CD8-positive, alpha-beta memory T cell (primary cell): ENCODE results near the gene ELMO1. TPM values are rescaled to one million over a fixed set of nuclear protein-coding genes. Genes with fewer than 3 reads are reported as not detected.
A peak's percentile ranks its signal among the peaks of the same experiment; 100 is the strongest.

ENCODE experiments used
- CTCF ChIA-PET: fragments of 350-600 bp; sonication (Branson Sonifier 250); formaldehyde crosslinking; loops from one replicate; lab custom pipeline; 2021; ENCODE audit warnings: antibody characterized with exemption; lab: Charles Lee
- POLR2A ChIA-PET: fragments of 350-600 bp; sonication (Branson Sonifier 250); formaldehyde crosslinking; loops from one replicate; lab custom pipeline; 2021; ENCODE audit warnings: antibody characterized with exemption; lab: Charles Lee
- DNase-seq, 5 donors: peaks; one replicate each; pipeline versions ENCODE4 v3.0.0 to v3.0.0-alpha.2; 2020 to 2022; ENCODE audit warnings: mixed read lengths in 1 of 5
- H3K27ac ChIP-seq: one replicate; pipeline ENCODE4 v1.7.0; 2013; ENCODE audit warnings: low read depth, mild to moderate bottlenecking, low read length, moderate library complexity
- H3K27me3 ChIP-seq: 2 replicates; pipeline ENCODE4 v1.7.0; 2013; ENCODE audit warnings: low read length, mild to moderate bottlenecking; ENCODE audit not compliant: insufficient read depth, poor library complexity, severe bottlenecking
- H3K36me3 ChIP-seq: 2 replicates; pipeline ENCODE4 v1.7.0; 2013; ENCODE audit warnings: mild to moderate bottlenecking, low read length, moderate library complexity; ENCODE audit not compliant: insufficient read depth
- H3K4me1 ChIP-seq: 2 replicates; pipeline ENCODE4 v1.7.0; 2013; ENCODE audit warnings: mild to moderate bottlenecking, low read length, moderate library complexity; ENCODE audit not compliant: insufficient read depth
- H3K4me3 ChIP-seq: 2 replicates; pipeline ENCODE4 v1.7.0; 2013; ENCODE audit warnings: mild to moderate bottlenecking, low read length
- H3K9me3 ChIP-seq: 2 replicates; pipeline ENCODE4 v1.7.0; 2013; ENCODE audit warnings: mild to moderate bottlenecking, low read length
- H3K27ac Mint-ChIP-seq, 8 donors: one replicate each; pipeline ENCODE4 v1.8.0; 2020 to 2021; ENCODE audit warnings: mixed read lengths in 8 of 8, mild to moderate bottlenecking in 6 of 8, inconsistent platforms in 3 of 8, moderate library complexity in 3 of 8
- H3K27me3 Mint-ChIP-seq, 2 donors: one replicate each; pipeline ENCODE4 v1.8.0; 2020 to 2021; ENCODE audit warnings: mixed read lengths in 2 of 2, mild to moderate bottlenecking in 1 of 2, moderate library complexity in 1 of 2
- H3K36me3 Mint-ChIP-seq, 3 donors: one replicate each; pipeline ENCODE4 v1.8.0; 2020 to 2021; ENCODE audit warnings: mixed read lengths in 3 of 3, inconsistent platforms in 1 of 3, mild to moderate bottlenecking in 1 of 3
- H3K4me1 Mint-ChIP-seq, 3 donors: one replicate each; pipeline ENCODE4 v1.8.0; 2020 to 2021; ENCODE audit warnings: mixed read lengths in 3 of 3, inconsistent platforms in 1 of 3, mild to moderate bottlenecking in 1 of 3
- H3K4me3 Mint-ChIP-seq, 7 donors: one replicate each; pipeline ENCODE4 v1.8.0; 2020 to 2021; ENCODE audit warnings: mixed read lengths in 7 of 7, mild to moderate bottlenecking in 6 of 7, moderate library complexity in 4 of 7, inconsistent platforms in 2 of 7
- H3K9me3 Mint-ChIP-seq, 5 donors: one replicate each; pipeline ENCODE4 v1.8.0; 2020 to 2022; ENCODE audit warnings: mixed read lengths in 5 of 5, mild to moderate bottlenecking in 3 of 5, moderate library complexity in 2 of 5, inconsistent platforms in 1 of 5
- polyA plus RNA-seq: library from polyadenylated mRNA; unstranded; fragments of 300-500 nt; fragmentation: Illumina TruSeq; gene quantifications from one replicate; pipeline ENCODE4 v1.2.3, GENCODE V29; 2021
- total RNA-seq, 2 experiments: library from RNA; stranded (reverse); gene quantifications; one replicate each; pipeline ENCODE4 v1.2.3, GENCODE V29; 2021

The ELMO1 gene
- total and polyA plus RNA-seq, 3 experiments from 2014 or later: 65.6 to 74.4 (median 66.2) TPM

- Mint-ChIP-seq H3K36me3 (peaks cover 21 to 47% (median 45%) of the 10 kb centered on the region in 3 donors), H3K4me1 (peaks cover 20 to 25% (median 23%) of the 10 kb centered on the region in 3 donors), H3K4me3 (no peak overlapping the region), H3K27ac (peak overlapping the region in 3 of 8 donors; percentile 20 to 61 (median 59)), H3K27me3 (no peaks in the 10 kb centered on the region), H3K9me3 (peaks cover 3 to 8% (median 4%) of the 10 kb centered on the region in 5 donors)
- no peaks in the 10 kb centered on the region for H3K4me1 ChIP-seq
- CTCF ChIA-PET: no interaction called here
- no peak overlapping the region for H3K4me3 ChIP-seq
- peaks cover 4% of the 10 kb centered on the region for H3K9me3 ChIP-seq
- no peaks in the 10 kb centered on the region for H3K27me3 ChIP-seq
- no peak for DNase-seq
- H3K27ac ChIP-seq: no peak overlapping the region
- no peaks in the 10 kb centered on the region for H3K36me3 ChIP-seq
- POLR2A ChIA-PET: no interaction called here
Measured at GRCh38 chr7:36852931-36853330, 595.7 kb downstream of the ELMO1 start.

- Histone ChIP-seq H3K4me3 (no peak overlapping the region), H3K27ac (no peak overlapping the region), H3K4me1 (no peaks in the 10 kb centered on the region), H3K27me3 (no peaks in the 10 kb centered on the region), H3K9me3 (peaks cover 4% of the 10 kb centered on the region), H3K36me3 (no peaks in the 10 kb centered on the region)
- DNase-seq: no peak
- ChIA-PET CTCF (no interaction called here), POLR2A (no interaction called here)
- H3K27ac Mint-ChIP-seq: peak overlapping the region in 7 of 8 donors; percentile 2 to 83 (median 43)
- no peaks in the 10 kb centered on the region for H3K27me3 Mint-ChIP-seq
- peaks cover 20 to 43% (median 42%) of the 10 kb centered on the region in 3 donors for H3K36me3 Mint-ChIP-seq
- peaks cover 20 to 25% (median 23%) of the 10 kb centered on the region in 3 donors for H3K4me1 Mint-ChIP-seq
- peaks cover 5 to 15% (median 11%) of the 10 kb centered on the region in 5 donors for H3K9me3 Mint-ChIP-seq
- H3K4me3 Mint-ChIP-seq: peak overlapping the region in 4 of 7 donors; percentile 6 to 21 (median 14)
Measured at GRCh38 chr7:36852017-36852416, 596.6 kb downstream of the ELMO1 start.

GRCh38 chr7:36851382-36851781 lies 597.3 kb downstream of the ELMO1 start:
- H3K27ac Mint-ChIP-seq: peak overlapping the region in 6 of 8 donors; percentile 47 to 92 (median 58)
- Histone ChIP-seq H3K36me3 (no peaks in the 10 kb centered on the region), H3K4me1 (no peaks in the 10 kb centered on the region), H3K9me3 (peaks cover 4% of the 10 kb centered on the region), H3K4me3 (no peak overlapping the region), H3K27me3 (no peaks in the 10 kb centered on the region), H3K27ac (no peak overlapping the region)
- peaks cover 20 to 43% (median 35%) of the 10 kb centered on the region in 3 donors for H3K36me3 Mint-ChIP-seq
- peaks cover 0 to 2% of the 10 kb centered on the region in 2 donors for H3K27me3 Mint-ChIP-seq
- peak overlapping the region in 5 of 7 donors; percentile 18 to 50 (median 33) for H3K4me3 Mint-ChIP-seq
- ChIA-PET CTCF (interaction anchor here (0.6 kb wide), 1 partner anchor 71 kb away, joined by 3 read pairs; no protein-coding TSS in a partner anchor), POLR2A (no interaction called here)
- H3K9me3 Mint-ChIP-seq: peaks cover 5 to 21% (median 14%) of the 10 kb centered on the region in 5 donors
- DNase-seq: no peak
- H3K4me1 Mint-ChIP-seq: peaks cover 20 to 25% (median 23%) of the 10 kb centered on the region in 3 donors

- Histone ChIP-seq H3K9me3 (peaks cover 4% of the 10 kb centered on the region), H3K4me3 (no peak overlapping the region), H3K36me3 (no peaks in the 10 kb centered on the region), H3K4me1 (no peaks in the 10 kb centered on the region), H3K27me3 (no peaks in the 10 kb centered on the region), H3K27ac (no peak overlapping the region)
- H3K4me3 Mint-ChIP-seq: no peak overlapping the region
- no peak overlapping the region for H3K27ac Mint-ChIP-seq
- H3K9me3 Mint-ChIP-seq: peaks cover 5 to 26% (median 14%) of the 10 kb centered on the region in 5 donors
- ChIA-PET POLR2A (no interaction called here), CTCF (no interaction called here)
- DNase-seq: no peak
- peaks cover 17 to 25% (median 20%) of the 10 kb centered on the region in 3 donors for H3K4me1 Mint-ChIP-seq
- peaks cover 4 to 36% (median 8%) of the 10 kb centered on the region in 3 donors for H3K36me3 Mint-ChIP-seq
- peaks cover 0 to 2% of the 10 kb centered on the region in 2 donors for H3K27me3 Mint-ChIP-seq
Measured at GRCh38 chr7:36847946-36848345, 600.7 kb downstream of the ELMO1 start.

- H3K9me3 Mint-ChIP-seq: peaks cover 5 to 26% (median 13%) of the 10 kb centered on the region in 5 donors
- peaks cover 0 to 4% (median 0%) of the 10 kb centered on the region in 3 donors for H3K4me1 Mint-ChIP-seq
- Histone ChIP-seq H3K36me3 (no peaks in the 10 kb centered on the region), H3K4me1 (no peaks in the 10 kb centered on the region), H3K27ac (no peak overlapping the region), H3K9me3 (peaks cover 4% of the 10 kb centered on the region), H3K4me3 (no peak overlapping the region), H3K27me3 (no peaks in the 10 kb centered on the region)
- H3K36me3 Mint-ChIP-seq: peaks cover 2 to 31% (median 5%) of the 10 kb centered on the region in 3 donors
- H3K27ac Mint-ChIP-seq: peak overlapping the region in 1 of 8 donors; percentile 58
- H3K27me3 Mint-ChIP-seq: peaks cover 0 to 2% of the 10 kb centered on the region in 2 donors
- ChIA-PET POLR2A (no interaction called here), CTCF (no interaction called here)
- DNase-seq: no peak
- H3K4me3 Mint-ChIP-seq: no peak overlapping the region
Measured at GRCh38 chr7:36844374-36844773, 604.3 kb downstream of the ELMO1 start.

- no peak for DNase-seq
- ChIA-PET CTCF (no interaction called here), POLR2A (no interaction called here)
- peaks cover 0 to 12% (median 3%) of the 10 kb centered on the region in 3 donors for H3K36me3 Mint-ChIP-seq
- Histone ChIP-seq H3K36me3 (no peaks in the 10 kb centered on the region), H3K27ac (no peak overlapping the region), H3K4me1 (no peaks in the 10 kb centered on the region), H3K4me3 (no peak overlapping the region), H3K9me3 (no peaks in the 10 kb centered on the region), H3K27me3 (no peaks in the 10 kb centered on the region)
- H3K4me1 Mint-ChIP-seq: peaks cover 0 to 4% (median 0%) of the 10 kb centered on the region in 3 donors
- no peak overlapping the region for H3K4me3 Mint-ChIP-seq
- peak overlapping the region in 1 of 8 donors; percentile 68 for H3K27ac Mint-ChIP-seq
- H3K27me3 Mint-ChIP-seq: no peaks in the 10 kb centered on the region
- H3K9me3 Mint-ChIP-seq: peaks cover 0 to 5% (median 0%) of the 10 kb centered on the region in 5 donors
Measured at GRCh38 chr7:36840904-36841303, 607.8 kb downstream of the ELMO1 start.

GRCh38 chr7:36838616-36839225 lies 609.9 kb downstream of the ELMO1 start:
- H3K27me3 ChIP-seq: no peaks in the 10 kb centered on the region
- ChIA-PET POLR2A (no interaction called here), CTCF (interaction anchor here (0.9 kb wide), 1 partner anchor 10 kb away, joined by 3 read pairs; no protein-coding TSS in a partner anchor)
- Mint-ChIP-seq H3K27ac (peak overlapping the region in 2 of 8 donors; percentile 25 to 42), H3K4me3 (no peak overlapping the region), H3K4me1 (no peaks in the 10 kb centered on the region), H3K27me3 (no peaks in the 10 kb centered on the region), H3K9me3 (peaks cover 0 to 3% (median 0%) of the 10 kb centered on the region in 5 donors), H3K36me3 (peaks cover 0 to 16% (median 3%) of the 10 kb centered on the region in 3 donors)
- no peaks in the 10 kb centered on the region for H3K9me3 ChIP-seq
- no peaks in the 10 kb centered on the region for H3K4me1 ChIP-seq
- H3K36me3 ChIP-seq: no peaks in the 10 kb centered on the region
- H3K27ac ChIP-seq: no peak overlapping the region
- DNase-seq: no peak
- no peak overlapping the region for H3K4me3 ChIP-seq

- Histone ChIP-seq H3K4me1 (no peaks in the 10 kb centered on the region), H3K27me3 (no peaks in the 10 kb centered on the region), H3K27ac (no peak overlapping the region), H3K36me3 (no peaks in the 10 kb centered on the region), H3K4me3 (no peak overlapping the region), H3K9me3 (no peaks in the 10 kb centered on the region)
- Mint-ChIP-seq H3K27ac (peak overlapping the region in 5 of 8 donors; percentile 5 to 73 (median 47)), H3K4me1 (no peaks in the 10 kb centered on the region), H3K36me3 (peaks cover 0 to 15% (median 0%) of the 10 kb centered on the region in 3 donors), H3K27me3 (no peaks in the 10 kb centered on the region), H3K9me3 (peaks cover 0 to 3% (median 2%) of the 10 kb centered on the region in 5 donors), H3K4me3 (no peak overlapping the region)
- DNase-seq: no peak
- ChIA-PET CTCF (no interaction called here), POLR2A (no interaction called here)
Measured at GRCh38 chr7:36831049-36831448, 617.6 kb downstream of the ELMO1 start.
